Nephron (organoid): Measurements from ENCODE around the gene LIMD2.

Experiments used
- H3K27ac Mint-ChIP-seq, 3 experiments: 2 replicates each; pipeline ENCODE4 v1.8.0; 2020; ENCODE audit warnings: mixed read lengths in 3 of 3, mild to moderate bottlenecking in 2 of 3, moderate library complexity in 1 of 3
- H3K27me3 Mint-ChIP-seq: 2 replicates; pipeline ENCODE4 v1.8.0; 2021; ENCODE audit warnings: low read depth, mild to moderate bottlenecking, moderate library complexity, mixed read lengths
- H3K36me3 Mint-ChIP-seq: 2 replicates; pipeline ENCODE4 v1.8.0; 2020; ENCODE audit warnings: low read depth, mixed read lengths
- H3K4me1 Mint-ChIP-seq: 2 replicates; pipeline ENCODE4 v1.8.0; 2020; ENCODE audit warnings: mixed read lengths
- H3K4me3 Mint-ChIP-seq, 3 experiments: 2 replicates each; pipeline ENCODE4 v1.8.0; 2020; ENCODE audit warnings: mild to moderate bottlenecking in 3 of 3, mixed read lengths in 3 of 3, moderate library complexity in 2 of 3
- H3K9me3 Mint-ChIP-seq: 2 replicates; pipeline ENCODE4 v1.8.0; 2020; ENCODE audit warnings: mixed read lengths
- CTCF ChIP-seq, 3 experiments: fragments of 200-600 bp; sonication (generic); IDR thresholded peaks; one replicate each; pipeline ENCODE4 v1.5.0; 2021; ENCODE audit warnings: antibody characterized with exemption in 3 of 3; ENCODE audit not compliant: unreplicated experiment in 3 of 3

The LIMD2 gene

GRCh38 chr17:63695889-63696288 is 4.0 kb downstream of the LIMD2 start:
- H3K4me1 Mint-ChIP-seq, result no peaks in the 10 kb centered on the region
- H3K27ac Mint-ChIP-seq, result peak overlapping the region; percentile 29 to 59 (median 58)
- H3K36me3 Mint-ChIP-seq, result peaks cover 18% of the 10 kb centered on the region
- H3K9me3 Mint-ChIP-seq, result no peaks in the 10 kb centered on the region
- peak overlapping the region; percentile 60 to 74 (median 67) for H3K4me3 Mint-ChIP-seq
- H3K27me3 Mint-ChIP-seq, result no peaks in the 10 kb centered on the region
- no peak for TF ChIP-seq CTCF (IDR thresholded peaks at IDR 0.05; ENCODE audit: unreplicated experiment in 3 of 3)

- Mint-ChIP-seq H3K4me3 (no peak overlapping the region), H3K9me3 (no peaks in the 10 kb centered on the region), H3K27ac (peak overlapping the region in 1 of 3 experiments; percentile 13), H3K27me3 (no peaks in the 10 kb centered on the region), H3K4me1 (no peaks in the 10 kb centered on the region), H3K36me3 (peaks cover 21% of the 10 kb centered on the region)
- TF ChIP-seq CTCF (IDR thresholded peaks at IDR 0.05; ENCODE audit: unreplicated experiment in 3 of 3), result no peak
Observed at GRCh38 chr17:63694950-63695773, 4.8 kb downstream of the LIMD2 start.

DNA sequence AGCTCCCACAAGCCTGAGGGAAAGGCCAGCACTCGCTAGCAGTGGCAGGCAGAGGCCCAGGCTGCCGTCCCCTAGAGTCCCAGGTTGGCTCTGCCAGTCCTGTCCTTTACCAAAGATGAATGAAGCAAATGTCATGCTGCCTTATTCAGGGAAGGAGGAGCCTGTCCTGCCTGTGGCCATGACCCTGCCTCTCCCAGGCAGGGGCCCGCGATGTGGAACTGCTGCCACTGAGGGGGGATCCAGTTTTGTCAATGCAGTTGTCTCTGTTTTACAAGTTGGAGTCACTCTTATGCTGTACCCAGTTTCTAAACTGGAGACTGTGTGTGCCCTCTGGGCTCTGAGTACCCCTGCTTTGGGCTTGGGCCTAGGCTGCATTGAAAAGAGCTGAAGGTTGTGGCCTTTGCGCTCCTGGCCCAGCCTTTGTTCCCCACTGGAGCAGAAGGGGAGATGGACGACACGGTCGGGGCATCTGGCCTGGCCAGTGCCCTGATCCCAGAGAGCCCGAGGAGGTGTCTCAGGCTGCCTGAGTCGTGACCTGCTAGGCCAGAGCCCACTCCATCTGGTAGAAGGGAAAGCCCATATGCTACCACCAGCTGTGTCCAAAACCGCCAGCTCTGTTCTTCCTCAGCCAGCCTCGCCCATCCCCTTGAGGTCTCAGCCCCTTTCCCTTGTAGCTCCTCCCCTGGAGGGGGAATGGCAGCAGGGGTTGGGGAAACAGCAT is 5.5 kb downstream of the LIMD2 start:
- H3K4me3 Mint-ChIP-seq, result no peak overlapping the region
- peaks cover 21% of the 10 kb centered on the region for H3K36me3 Mint-ChIP-seq
- TF ChIP-seq CTCF (IDR thresholded peaks at IDR 0.05; ENCODE audit: unreplicated experiment in 3 of 3), result no peak
- H3K27ac Mint-ChIP-seq, result no peak overlapping the region
- H3K4me1 Mint-ChIP-seq, result no peaks in the 10 kb centered on the region
- no peaks in the 10 kb centered on the region for H3K9me3 Mint-ChIP-seq
- H3K27me3 Mint-ChIP-seq, result no peaks in the 10 kb centered on the region

DNA sequence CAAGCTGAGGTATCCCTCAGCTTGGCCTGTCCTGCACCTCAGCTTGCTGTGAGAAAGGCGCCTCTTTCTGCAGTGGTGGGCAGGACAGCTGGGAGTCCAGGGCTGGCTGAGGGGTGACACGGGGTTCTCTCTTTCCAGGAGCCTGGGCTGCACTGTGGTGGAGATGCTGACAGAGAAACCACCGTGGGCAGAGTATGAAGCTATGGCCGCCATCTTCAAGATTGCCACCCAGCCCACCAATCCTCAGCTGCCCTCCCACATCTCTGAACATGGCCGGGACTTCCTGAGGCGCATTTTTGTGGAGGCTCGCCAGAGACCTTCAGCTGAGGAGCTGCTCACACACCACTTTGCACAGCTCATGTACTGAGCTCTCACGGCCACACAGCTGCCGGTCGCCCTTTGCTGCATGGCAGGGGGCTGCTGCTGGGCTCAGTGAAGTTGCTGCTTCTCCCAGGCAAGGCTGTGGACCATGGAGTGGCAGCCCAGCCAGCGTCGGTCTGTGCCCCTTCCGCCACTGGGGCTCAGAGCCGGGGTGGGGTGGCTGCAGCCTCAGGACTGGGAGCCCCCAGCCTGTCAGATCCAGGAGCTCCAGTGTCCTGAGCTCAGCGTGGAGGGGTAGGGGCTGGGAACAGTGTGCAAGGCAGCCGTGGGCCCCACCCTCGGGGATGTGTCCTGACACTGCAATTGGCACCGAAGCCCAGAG is 6.4 kb downstream of the LIMD2 start:
- no peak overlapping the region for H3K27ac Mint-ChIP-seq
- H3K9me3 Mint-ChIP-seq, result no peaks in the 10 kb centered on the region
- no peak overlapping the region for H3K4me3 Mint-ChIP-seq
- no peaks in the 10 kb centered on the region for H3K4me1 Mint-ChIP-seq
- TF ChIP-seq CTCF (IDR thresholded peaks at IDR 0.05; ENCODE audit: unreplicated experiment in 3 of 3), result no peak
- H3K36me3 Mint-ChIP-seq, result peaks cover 21% of the 10 kb centered on the region
- H3K27me3 Mint-ChIP-seq, result no peaks in the 10 kb centered on the region

GRCh38 chr17:63692195-63692816 is 7.6 kb downstream of the LIMD2 start:
- no peak for TF ChIP-seq CTCF (IDR thresholded peaks at IDR 0.05; ENCODE audit: unreplicated experiment in 3 of 3)
- H3K36me3 Mint-ChIP-seq, result peaks cover 21% of the 10 kb centered on the region
- no peaks in the 10 kb centered on the region for H3K27me3 Mint-ChIP-seq
- H3K27ac Mint-ChIP-seq, result no peak overlapping the region
- no peak overlapping the region for H3K4me3 Mint-ChIP-seq
- no peaks in the 10 kb centered on the region for H3K9me3 Mint-ChIP-seq
- H3K4me1 Mint-ChIP-seq, result no peaks in the 10 kb centered on the region
